Skeletal muscle satellite cell (primary cell): ENCODE measurements around the gene POR.
A peak's percentile ranks its signal among the peaks of the same experiment; 100 is the strongest.
"Not testable (repeated sequence)": the region's sequence is repeated elsewhere in the genome, so short reads cannot be mapped to it uniquely, and the experiment has no call there.

Experiments used
- H3K27me3 ChIP-seq: 2 replicates; pipeline ENCODE4 v1.7.0; 2013; ENCODE audit warnings: low read length; ENCODE audit not compliant: control insufficient read depth, insufficient read depth
- H3K36me3 ChIP-seq: 2 replicates; pipeline ENCODE4 v1.7.0; 2013; ENCODE audit warnings: mild to moderate bottlenecking, control low read depth, low read length; ENCODE audit not compliant: insufficient read depth
- H3K4me1 ChIP-seq: 2 replicates; pipeline ENCODE4 v1.7.0; 2013; ENCODE audit warnings: low read length; ENCODE audit not compliant: control insufficient read depth, insufficient read depth
- H3K4me2 ChIP-seq: 2 replicates; pipeline ENCODE4 v1.7.0; 2013; ENCODE audit warnings: mild to moderate bottlenecking, low read length
- H3K4me3 ChIP-seq: 2 replicates; pipeline ENCODE4 v1.7.0; 2013; ENCODE audit warnings: low read length
- H3K9ac ChIP-seq: 2 replicates; pipeline ENCODE4 v1.7.0; 2013; ENCODE audit warnings: mild to moderate bottlenecking, low read depth, low read length, moderate library complexity
- H3K9me3 ChIP-seq: replicated peaks from 2 replicates; pipeline ENCODE4 v1.7.0; 2013; ENCODE audit warnings: mild to moderate bottlenecking, control low read depth, low read length

The POR gene

DNA sequence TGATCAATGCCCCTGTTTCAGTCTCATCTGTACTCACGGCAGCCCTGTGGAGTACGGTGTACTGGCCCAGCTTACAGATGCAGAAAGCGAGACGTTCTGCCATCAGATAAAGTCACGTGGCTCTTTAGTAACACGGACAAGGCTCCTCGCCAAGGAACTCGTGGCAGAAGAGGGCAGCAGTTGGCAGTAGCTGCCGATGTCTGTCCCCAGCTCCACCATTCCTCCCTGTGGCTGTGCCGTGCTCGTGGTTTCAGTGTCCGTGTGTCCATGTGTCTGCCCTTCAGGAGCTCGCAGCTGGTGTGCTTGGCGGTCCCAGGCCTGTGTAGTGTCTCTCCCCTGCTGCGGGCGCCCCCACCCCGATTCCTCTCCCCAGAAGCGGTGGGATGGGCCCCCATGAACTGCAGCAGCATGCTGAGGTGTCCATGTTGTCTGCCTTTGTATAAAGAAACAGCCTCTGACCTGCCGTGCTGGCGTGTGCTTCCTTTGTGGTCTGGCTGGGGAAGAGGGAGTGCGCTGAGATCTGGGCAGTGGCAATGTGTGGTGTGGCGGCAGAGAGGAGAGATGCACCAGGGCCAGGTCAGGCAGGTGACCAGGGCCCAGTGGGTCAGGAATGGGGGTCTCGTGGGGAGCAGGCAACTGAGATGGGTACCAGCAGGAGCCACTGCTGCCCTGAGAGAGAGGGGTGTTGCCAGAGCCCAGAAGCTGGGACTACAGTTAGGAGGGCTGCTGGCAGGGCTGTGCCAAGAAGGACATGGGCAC, 26.3 kb upstream of the POR start:
- Histone ChIP-seq H3K27me3 (no peaks in the 10 kb centered on the region), H3K4me3 (no peak overlapping the region), H3K9me3 (no peaks in the 10 kb centered on the region), H3K36me3 (peaks cover 26% of the 10 kb centered on the region), H3K9ac (no peak overlapping the region), H3K4me2 (no peak overlapping the region), H3K4me1 (peaks cover 32% of the 10 kb centered on the region)

GRCh38 chr7:75889223-75889825, 25.6 kb upstream of the POR start:
- H3K4me2 ChIP-seq: no peak overlapping the region
- H3K4me1 ChIP-seq: peaks cover 32% of the 10 kb centered on the region
- no peaks in the 10 kb centered on the region for H3K27me3 ChIP-seq
- H3K9ac ChIP-seq: no peak overlapping the region
- H3K4me3 ChIP-seq: no peak overlapping the region
- H3K9me3 ChIP-seq: no peaks in the 10 kb centered on the region
- H3K36me3 ChIP-seq: peaks cover 23% of the 10 kb centered on the region

GRCh38 chr7:75889826-75890225, 25.1 kb upstream of the POR start:
- Histone ChIP-seq H3K4me3 (no peak overlapping the region), H3K4me2 (no peak overlapping the region), H3K36me3 (peaks cover 20% of the 10 kb centered on the region), H3K4me1 (peaks cover 32% of the 10 kb centered on the region), H3K9me3 (no peaks in the 10 kb centered on the region), H3K27me3 (no peaks in the 10 kb centered on the region), H3K9ac (no peak overlapping the region)

- not testable (repeated sequence) for H3K9me3 ChIP-seq, H3K27me3 ChIP-seq, H3K4me3 ChIP-seq, H3K9ac ChIP-seq, H3K4me2 ChIP-seq
- peaks cover 32% of the 10 kb centered on the region for H3K4me1 ChIP-seq
- H3K36me3 ChIP-seq: peaks cover 12% of the 10 kb centered on the region
Measured at GRCh38 chr7:75891237-75891636, 23.7 kb upstream of the POR start.

- H3K36me3 ChIP-seq: peaks cover 10% of the 10 kb centered on the region
- peaks cover 32% of the 10 kb centered on the region for H3K4me1 ChIP-seq
- no peak overlapping the region for H3K4me2 ChIP-seq
- H3K9me3 ChIP-seq: no peaks in the 10 kb centered on the region
- H3K9ac ChIP-seq: no peak overlapping the region
- H3K4me3 ChIP-seq: no peak overlapping the region
- H3K27me3 ChIP-seq: no peaks in the 10 kb centered on the region
Measured at GRCh38 chr7:75891815-75892411, 23.0 kb upstream of the POR start.

DNA sequence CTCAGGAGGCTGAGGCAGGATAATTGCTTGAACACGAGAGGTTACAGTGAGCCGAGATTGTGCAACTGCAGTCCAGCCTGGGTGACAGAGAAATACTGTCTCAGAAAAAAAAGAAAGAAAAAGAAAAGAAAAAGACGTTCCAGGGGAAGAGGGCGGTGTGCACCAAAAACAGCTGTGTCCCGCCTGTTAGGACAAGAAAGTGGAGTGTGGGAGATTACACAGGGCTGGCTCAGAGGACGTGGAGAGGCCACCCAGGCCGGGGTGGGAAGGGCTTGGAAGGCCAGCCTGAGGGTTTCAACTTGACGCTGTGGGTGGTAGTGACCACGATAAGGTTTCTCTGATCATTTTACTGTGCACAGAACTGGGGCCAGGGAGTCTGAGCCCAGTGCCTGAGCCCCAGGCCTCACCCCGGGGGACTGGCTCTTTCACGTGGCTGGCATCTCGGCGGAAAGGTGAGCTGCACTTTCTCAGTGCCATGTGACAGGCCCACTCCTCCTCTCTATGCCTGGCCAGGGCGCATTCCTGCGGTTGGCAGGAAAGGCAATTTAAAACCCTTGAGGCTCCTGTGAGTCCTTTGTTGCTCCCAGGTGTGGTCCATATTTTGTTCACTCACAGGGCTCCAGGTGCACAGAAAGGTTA, 22.2 kb upstream of the POR start:
- no peaks in the 10 kb centered on the region for H3K27me3 ChIP-seq
- H3K9me3 ChIP-seq: no peaks in the 10 kb centered on the region
- no peak overlapping the region for H3K4me2 ChIP-seq
- no peak overlapping the region for H3K9ac ChIP-seq
- no peak overlapping the region for H3K4me3 ChIP-seq
- peaks cover 7% of the 10 kb centered on the region for H3K36me3 ChIP-seq
- peaks cover 32% of the 10 kb centered on the region for H3K4me1 ChIP-seq

DNA sequence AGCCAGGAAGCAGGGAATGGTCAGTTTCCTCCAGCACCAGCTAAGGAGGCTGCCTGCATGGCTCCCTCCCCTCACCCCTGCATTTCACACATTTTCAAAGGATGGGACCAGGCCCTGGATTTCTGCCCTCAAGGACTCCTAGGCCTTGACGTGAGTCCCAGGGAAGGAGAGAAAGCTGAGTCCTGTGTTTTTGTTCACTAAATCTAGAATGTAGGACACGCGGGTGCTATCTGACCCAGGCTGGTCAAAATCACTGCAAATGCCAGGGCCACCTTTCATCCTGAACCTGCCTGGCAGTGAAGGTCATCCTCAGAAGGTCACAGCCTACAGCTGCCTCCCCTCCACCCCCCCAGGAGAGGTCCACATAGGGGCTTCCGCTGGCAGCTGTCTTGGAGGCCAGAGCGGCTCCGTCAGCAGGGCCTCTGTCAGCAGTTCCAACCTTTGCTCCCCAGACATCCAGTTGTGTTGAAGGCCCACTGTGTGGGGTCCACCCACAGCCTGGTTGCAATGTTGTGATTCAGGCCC, 18.1 kb upstream of the POR start:
- no peaks in the 10 kb centered on the region for H3K9me3 ChIP-seq
- no peaks in the 10 kb centered on the region for H3K27me3 ChIP-seq
- H3K9ac ChIP-seq: no peak overlapping the region
- H3K36me3 ChIP-seq: no peaks in the 10 kb centered on the region
- no peak overlapping the region for H3K4me3 ChIP-seq
- peaks cover 9% of the 10 kb centered on the region for H3K4me1 ChIP-seq
- H3K4me2 ChIP-seq: no peak overlapping the region

DNA sequence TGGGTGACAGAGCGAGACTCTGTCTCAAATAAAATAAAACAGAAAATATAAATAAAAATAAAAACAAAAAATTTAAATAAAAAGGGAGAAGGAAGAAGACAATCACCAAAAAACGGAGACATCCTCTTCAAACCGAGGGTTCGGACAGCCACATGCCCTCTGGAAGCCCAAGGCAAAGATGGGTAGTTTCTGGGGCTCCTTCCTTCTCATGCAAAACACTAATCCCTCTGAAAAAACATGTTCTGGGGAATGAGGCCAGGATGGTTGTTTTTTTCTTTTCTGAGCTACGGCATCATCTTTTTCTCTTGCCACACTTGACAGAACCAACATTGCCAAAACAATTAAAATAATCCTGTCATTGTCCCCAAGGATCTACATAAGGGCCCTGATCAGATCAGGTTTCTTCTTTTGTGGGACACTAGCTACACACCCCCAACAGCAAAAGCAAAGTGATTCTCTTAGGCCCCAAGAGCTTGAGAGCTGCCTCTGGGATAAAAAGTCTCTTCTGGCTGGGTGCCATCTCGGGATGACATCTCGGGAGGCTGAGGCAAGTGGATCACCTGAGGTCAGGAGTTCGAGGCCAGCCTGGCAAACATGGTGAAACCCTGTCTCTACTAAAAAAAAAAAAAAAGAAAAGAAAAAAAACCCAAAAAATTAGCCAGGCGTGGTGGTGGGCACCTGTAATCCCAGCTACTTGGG, 14.2 kb upstream of the POR start:
- Histone ChIP-seq H3K36me3 (no peaks in the 10 kb centered on the region), H3K27me3 (no peaks in the 10 kb centered on the region), H3K9me3 (no peaks in the 10 kb centered on the region), H3K4me2 (no peak overlapping the region), H3K9ac (no peak overlapping the region), H3K4me3 (no peak overlapping the region), H3K4me1 (peaks cover 2% of the 10 kb centered on the region)

GRCh38 chr7:75905785-75906604, 9.0 kb upstream of the POR start:
- Histone ChIP-seq H3K4me3 (no peak overlapping the region), H3K4me2 (peak overlapping the region; percentile 23), H3K9me3 (no peaks in the 10 kb centered on the region), H3K36me3 (no peaks in the 10 kb centered on the region), H3K27me3 (no peaks in the 10 kb centered on the region), H3K9ac (no peak overlapping the region), H3K4me1 (peaks cover 10% of the 10 kb centered on the region)

- Histone ChIP-seq H3K27me3 (no peaks in the 10 kb centered on the region), H3K4me3 (no peak overlapping the region), H3K9me3 (no peaks in the 10 kb centered on the region), H3K4me2 (no peak overlapping the region), H3K36me3 (no peaks in the 10 kb centered on the region), H3K4me1 (peaks cover 10% of the 10 kb centered on the region), H3K9ac (no peak overlapping the region)
Measured at GRCh38 chr7:75906991-75907667, 7.8 kb upstream of the POR start.
